HepG2 (cell line): Measurements from ENCODE around the gene NEURL3. TPM values are rescaled to one million over a fixed set of nuclear protein-coding genes. Genes with fewer than 3 reads are reported as not detected.
A peak's percentile ranks its signal among the peaks of the same experiment; 100 is the strongest.

Experiments
- ARID5B ChIP-seq: IDR thresholded peaks from 2 replicates; pipeline ENCODE4 v1.4.0; 2020; ENCODE audit warnings: mild to moderate bottlenecking, missing genetic modification reagents
- BATF2 ChIP-seq: sonication (generic); formaldehyde crosslinking; IDR thresholded peaks from 2 replicates; pipeline ENCODE4 v1.8.0; 2022; ENCODE audit warnings: mild to moderate bottlenecking, missing genetic modification reagents, moderate library complexity
- JUNB ChIP-seq: sonication (generic); formaldehyde crosslinking; IDR thresholded peaks from 2 replicates; pipeline ENCODE4 v1.8.0; 2022; ENCODE audit warnings: missing genetic modification reagents, mild to moderate bottlenecking, borderline replicate concordance
- KLF11 ChIP-seq: IDR thresholded peaks from 2 replicates; pipeline ENCODE4 v1.6.1; 2016; ENCODE audit warnings: missing compliant biosample characterization
- LCORL ChIP-seq, 2 experiments: fragments of 450-650 bp in 1 of 2; sonication (generic) in 1 of 2; formaldehyde crosslinking in 1 of 2; IDR thresholded peaks; 2 replicates each; pipeline versions ENCODE4 v1.5.0 to v1.6.1; 2017 to 2020; ENCODE audit warnings: antibody characterized with exemption in 1 of 2, missing genetic modification reagents in 1 of 2
- MEF2D ChIP-seq: sonication (generic); formaldehyde crosslinking; IDR thresholded peaks from 2 replicates; pipeline ENCODE4 v1.5.1; 2020; ENCODE audit warnings: mild to moderate bottlenecking, missing genetic modification reagents
- NFATC3 ChIP-seq: sonication (generic); formaldehyde crosslinking; IDR thresholded peaks from 2 replicates; pipeline ENCODE4 v1.5.1; 2020; ENCODE audit warnings: mild to moderate bottlenecking, missing genetic modification reagents
- SOX5 ChIP-seq: IDR thresholded peaks from 2 replicates; pipeline ENCODE4 v1.6.1; 2016; ENCODE audit warnings: borderline replicate concordance
- SP140L ChIP-seq: sonication (generic); formaldehyde crosslinking; IDR thresholded peaks from 2 replicates; pipeline ENCODE4 v1.4.0; 2020; ENCODE audit warnings: missing genetic modification reagents, borderline replicate concordance
- ZFP36 ChIP-seq: fragments of 150-350 bp; IDR thresholded peaks from 2 replicates; pipeline ENCODE4 v1.6.1; 2018; ENCODE audit warnings: borderline replicate concordance, low read length, low read depth; ENCODE audit not compliant: partially characterized antibody
- ZFP37 ChIP-seq: sonication (generic); formaldehyde crosslinking; IDR thresholded peaks from 2 replicates; pipeline ENCODE4 v1.4.0; 2020; ENCODE audit warnings: missing genetic modification reagents, borderline replicate concordance
- ZFP91 ChIP-seq: sonication (generic); formaldehyde crosslinking; IDR thresholded peaks from 2 replicates; pipeline ENCODE4 v1.9.0; 2022; ENCODE audit warnings: missing genetic modification reagents, mild to moderate bottlenecking, borderline replicate concordance
- ZNF143 ChIP-seq: sonication (generic); formaldehyde crosslinking; IDR thresholded peaks from 2 replicates; pipeline ENCODE4 v1.4.0; 2020; ENCODE audit warnings: missing genetic modification reagents
- ZNF34 ChIP-seq: sonication (generic); formaldehyde crosslinking; IDR thresholded peaks from 2 replicates; pipeline ENCODE4 v1.4.0; 2020; ENCODE audit warnings: mild to moderate bottlenecking, missing genetic modification reagents, borderline replicate concordance
- ZNF510 ChIP-seq: sonication (generic); formaldehyde crosslinking; IDR thresholded peaks from 2 replicates; pipeline ENCODE4 v1.4.0; 2020; ENCODE audit warnings: low read depth, mild to moderate bottlenecking, missing genetic modification reagents
- polyA plus RNA-seq, 8 experiments: library from polyadenylated mRNA; depleted of rRNA in 3 of 8; stranded (reverse) in 7 of 8; unstranded in 1 of 8; fragments of >200 nt; fragmentation: Illumina TruSeq in 4 of 8; extraction: Trizol in 4 of 8; gene quantifications; 2 replicates each; pipeline versions ENCODE4 v1.2.1 to v1.2.3, GENCODE V29; 2011 to 2016; ENCODE audit warnings: low read depth in 4 of 8, missing spikeins in 1 of 8, mixed read lengths in 1 of 8; ENCODE audit not compliant: insufficient read depth in 1 of 8
- total RNA-seq, 5 experiments: library from RNA; depleted of rRNA; stranded (reverse); fragments of >200 nt; fragmentation: Illumina TruSeq; extraction: Trizol; gene quantifications; 2 replicates each; pipeline ENCODE4 v1.2.3, GENCODE V29; 2016; ENCODE audit warnings: low read depth in 1 of 5
- TF ChIP-seq, protein P1 (sequence below), 2 experiments: sonication (generic) in 1 of 2; formaldehyde crosslinking in 1 of 2; IDR thresholded peaks; 2 replicates each; pipeline versions ENCODE4 v1.6.1 to v1.9.0; 2014 to 2022; ENCODE audit warnings: antibody characterized with exemption in 1 of 2, borderline replicate concordance in 1 of 2, inconsistent platforms in 1 of 2, low read depth in 1 of 2, missing genetic modification reagents in 1 of 2

Gene NEURL3
- total and polyA plus RNA-seq, 2 of the 13 experiments (the other 11 are each of a cell fraction or from before 2014, with no cell fraction given): 0.16 to 1.2 TPM

- TF ChIP-seq ARID5B (CRISPR knock-in tag) (peak; percentile 66), NFATC3 (CRISPR knock-in tag) (no peak), ZNF510 (CRISPR knock-in tag) (no peak), ZFP36 (no peak), LCORL (IDR thresholded peaks at IDR 0.05) (no peak), LCORL (CRISPR knock-in tag; IDR thresholded peaks at IDR 0.05) (0 out of 2 replicates have a peak, but pooled peaks have one; percentile 65), ZFP91 (CRISPR knock-in tag) (no peak; the same call in 1 of the 2 replicates), KLF11 (CRISPR knock-in tag) (no peak), ZNF34 (CRISPR knock-in tag) (0 out of 2 replicates have a peak, but pooled peaks have one; percentile 63), JUNB (CRISPR knock-in tag) (no peak), ZNF143 (CRISPR knock-in tag) (no peak), ZFP37 (0 out of 2 replicates have a peak, but pooled peaks have one; percentile 51), SOX5 (CRISPR knock-in tag) (0 out of 2 replicates have a peak, but pooled peaks have one; percentile 12), BATF2 (CRISPR knock-in tag) (no peak), SP140L (CRISPR knock-in tag) (no peak), MEF2D (CRISPR knock-in tag) (no peak)
- TF ChIP-seq, protein P1, sequence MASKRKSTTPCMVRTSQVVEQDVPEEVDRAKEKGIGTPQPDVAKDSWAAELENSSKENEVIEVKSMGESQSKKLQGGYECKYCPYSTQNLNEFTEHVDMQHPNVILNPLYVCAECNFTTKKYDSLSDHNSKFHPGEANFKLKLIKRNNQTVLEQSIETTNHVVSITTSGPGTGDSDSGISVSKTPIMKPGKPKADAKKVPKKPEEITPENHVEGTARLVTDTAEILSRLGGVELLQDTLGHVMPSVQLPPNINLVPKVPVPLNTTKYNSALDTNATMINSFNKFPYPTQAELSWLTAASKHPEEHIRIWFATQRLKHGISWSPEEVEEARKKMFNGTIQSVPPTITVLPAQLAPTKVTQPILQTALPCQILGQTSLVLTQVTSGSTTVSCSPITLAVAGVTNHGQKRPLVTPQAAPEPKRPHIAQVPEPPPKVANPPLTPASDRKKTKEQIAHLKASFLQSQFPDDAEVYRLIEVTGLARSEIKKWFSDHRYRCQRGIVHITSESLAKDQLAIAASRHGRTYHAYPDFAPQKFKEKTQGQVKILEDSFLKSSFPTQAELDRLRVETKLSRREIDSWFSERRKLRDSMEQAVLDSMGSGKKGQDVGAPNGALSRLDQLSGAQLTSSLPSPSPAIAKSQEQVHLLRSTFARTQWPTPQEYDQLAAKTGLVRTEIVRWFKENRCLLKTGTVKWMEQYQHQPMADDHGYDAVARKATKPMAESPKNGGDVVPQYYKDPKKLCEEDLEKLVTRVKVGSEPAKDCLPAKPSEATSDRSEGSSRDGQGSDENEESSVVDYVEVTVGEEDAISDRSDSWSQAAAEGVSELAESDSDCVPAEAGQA (IDR thresholded peaks at IDR 0.05; ENCODE audit: low read depth): no peak
- TF ChIP-seq, protein P1 (CRISPR knock-in tag; IDR thresholded peaks at IDR 0.05; ENCODE audit: borderline replicate concordance): no peak
Observed at GRCh38 chr2:96509114-96509846, 4.1 kb upstream of the NEURL3 start (continued).
